Stromal cell of bone marrow (primary cell): ENCODE results near the gene LPCAT4.
"Not testable (repeated sequence)": the region's sequence is repeated elsewhere in the genome, so short reads cannot be mapped to it uniquely, and the experiment has no call there.

Source experiments
- DNase-seq: peaks from one replicate; pipeline ENCODE4 v3.0.0-alpha.2; 2012; ENCODE audit warnings: low read depth

LPCAT4 gene

GRCh38 chr15:34362047-34362773 is 4.8 kb downstream of the LPCAT4 start:
- DNase-seq, result no peak

GRCh38 chr15:34361278-34361677 is 5.7 kb downstream of the LPCAT4 start:
- DNase-seq, result no peak

- DNase-seq, result no peak
Observed at GRCh38 chr15:34360298-34360697, 6.7 kb downstream of the LPCAT4 start.

GRCh38 chr15:34359416-34359815 is 7.6 kb downstream of the LPCAT4 start:
- DNase-seq, result no peak

GRCh38 chr15:34358948-34359347 is 8.0 kb downstream of the LPCAT4 start:
- DNase-seq, result no peak

- no peak for DNase-seq
Observed at GRCh38 chr15:34358367-34358766, 8.6 kb downstream of the LPCAT4 start.

GRCh38 chr15:34357653-34358052 is 9.3 kb downstream of the LPCAT4 start:
- no peak for DNase-seq

GRCh38 chr15:34355241-34355640 is 11.8 kb downstream of the LPCAT4 start:
- no peak for DNase-seq

- DNase-seq, result no peak
Observed at GRCh38 chr15:34354286-34354685, 12.7 kb downstream of the LPCAT4 start.

GRCh38 chr15:34353627-34354026 is 13.4 kb downstream of the LPCAT4 start:
- DNase-seq, result no peak

GRCh38 chr15:34352996-34353395 is 14.0 kb downstream of the LPCAT4 start:
- DNase-seq, result not testable (repeated sequence)

GRCh38 chr15:34349769-34350168 is 17.2 kb downstream of the LPCAT4 start:
- no peak for DNase-seq

GRCh38 chr15:34348735-34349300 is 18.2 kb downstream of the LPCAT4 start:
- DNase-seq, result no peak

GRCh38 chr15:34347951-34348638 is 18.9 kb downstream of the LPCAT4 start:
- no peak for DNase-seq

- DNase-seq, result peak; percentile 80
Observed at GRCh38 chr15:34342737-34343575, 24.0 kb downstream of the LPCAT4 start, which contains the start of the genes NOP10 and NUTM1. Gene NOP10, minus strand, starts transcription at chr15:34343136. Its CDS starts 63 bp downstream, at chr15:34343073. Gene NUTM1, plus strand, starts transcription at chr15:34343315. Its CDS starts 382 bp downstream, at chr15:34343697.

- not testable (repeated sequence) for DNase-seq
Observed at GRCh38 chr15:34342213-34342736, 24.7 kb downstream of the LPCAT4 start.

GRCh38 chr15:34341381-34342212 is 25.4 kb downstream of the LPCAT4 start:
- DNase-seq, result no peak

- no peak for DNase-seq
Observed at GRCh38 chr15:34339946-34340345, 27.1 kb downstream of the LPCAT4 start.

- no peak for DNase-seq
Observed at GRCh38 chr15:34338347-34338746, 28.6 kb downstream of the LPCAT4 start.

- peak; percentile 89 for DNase-seq
Observed at GRCh38 chr15:34337557-34338306, 29.3 kb downstream of the LPCAT4 start, which contains the start of gene SLC12A6. Gene SLC12A6, minus strand, starts transcription at chr15:34337781. Its CDS starts 1,101 bp downstream, at chr15:34336680.
